Activated CD4-positive, alpha-beta memory T cell treated with anti-CD3 and anti-CD28 coated beads, Interleukin-2, amount 10 ng/mL, durations not matched to agents 7 days and 5 days (primary cell): Measurements from ENCODE around the gene LMAN2L. TPM values are rescaled to one million over a fixed set of nuclear protein-coding genes. Genes with fewer than 3 reads are reported as not detected.

Source experiments
- CTCF ChIA-PET: fragments of 350-600 bp; sonication (Branson Sonifier 250); formaldehyde crosslinking; loops from one replicate; lab custom pipeline; 2021; ENCODE audit warnings: antibody characterized with exemption, inconsistent platforms; lab: Charles Lee
- POLR2A ChIA-PET: fragments of 350-600 bp; sonication (Branson Sonifier 250); formaldehyde crosslinking; loops from one replicate; lab custom pipeline; 2021; ENCODE audit warnings: antibody characterized with exemption; lab: Charles Lee
- DNase-seq: peaks from one replicate; pipeline ENCODE4 v3.0.0-alpha.2; 2020
- H3K27ac Mint-ChIP-seq: one replicate; pipeline ENCODE4 v1.8.0; 2021; ENCODE audit warnings: mild to moderate bottlenecking, mixed read lengths
- H3K27me3 Mint-ChIP-seq: one replicate; pipeline ENCODE4 v1.8.0; 2021; ENCODE audit warnings: mixed read lengths
- H3K36me3 Mint-ChIP-seq: one replicate; pipeline ENCODE4 v1.8.0; 2021; ENCODE audit warnings: low read depth, mixed read lengths
- H3K4me1 Mint-ChIP-seq: one replicate; pipeline ENCODE4 v1.8.0; 2021; ENCODE audit warnings: mixed read lengths
- H3K4me3 Mint-ChIP-seq: one replicate; pipeline ENCODE4 v1.8.0; 2021; ENCODE audit warnings: mild to moderate bottlenecking, mixed read lengths
- H3K9me3 Mint-ChIP-seq: one replicate; pipeline ENCODE4 v1.8.0; 2021; ENCODE audit warnings: mixed read lengths
- total RNA-seq, 2 experiments: library from RNA; stranded (reverse); gene quantifications; one replicate each; pipeline ENCODE4 v1.2.3, GENCODE V29; 2021

The LMAN2L gene
- total RNA-seq, 2 experiments from 2014 or later = 10.8 to 12.2 TPM

GRCh38 chr2:96664366-96664925, 75.4 kb downstream of the LMAN2L start:
- ChIA-PET CTCF (no interaction called here), POLR2A (no interaction called here)
- H3K27ac Mint-ChIP-seq = no peak overlapping the region
- H3K27me3 Mint-ChIP-seq = peaks cover 6% of the 10 kb centered on the region
- H3K36me3 Mint-ChIP-seq = no peaks in the 10 kb centered on the region
- no peaks in the 10 kb centered on the region for H3K4me1 Mint-ChIP-seq
- no peak overlapping the region for H3K4me3 Mint-ChIP-seq
- no peak for DNase-seq
- H3K9me3 Mint-ChIP-seq = no peaks in the 10 kb centered on the region

- H3K27me3 Mint-ChIP-seq = peaks cover 6% of the 10 kb centered on the region
- H3K27ac Mint-ChIP-seq = no peak overlapping the region
- ChIA-PET POLR2A (no interaction called here), CTCF (no interaction called here)
- DNase-seq = no peak
- H3K4me1 Mint-ChIP-seq = no peaks in the 10 kb centered on the region
- H3K4me3 Mint-ChIP-seq = no peak overlapping the region
- H3K9me3 Mint-ChIP-seq = no peaks in the 10 kb centered on the region
- H3K36me3 Mint-ChIP-seq = no peaks in the 10 kb centered on the region
Observed at GRCh38 chr2:96663829-96664228, 76.0 kb downstream of the LMAN2L start.

- Mint-ChIP-seq H3K27ac (no peak overlapping the region), H3K27me3 (peaks cover 8% of the 10 kb centered on the region), H3K4me3 (no peak overlapping the region), H3K36me3 (no peaks in the 10 kb centered on the region), H3K9me3 (no peaks in the 10 kb centered on the region), H3K4me1 (no peaks in the 10 kb centered on the region)
- CTCF ChIA-PET = no interaction called here
- DNase-seq = no peak
- POLR2A ChIA-PET = no interaction called here
Observed at GRCh38 chr2:96663177-96663576, 76.7 kb downstream of the LMAN2L start.

DNA sequence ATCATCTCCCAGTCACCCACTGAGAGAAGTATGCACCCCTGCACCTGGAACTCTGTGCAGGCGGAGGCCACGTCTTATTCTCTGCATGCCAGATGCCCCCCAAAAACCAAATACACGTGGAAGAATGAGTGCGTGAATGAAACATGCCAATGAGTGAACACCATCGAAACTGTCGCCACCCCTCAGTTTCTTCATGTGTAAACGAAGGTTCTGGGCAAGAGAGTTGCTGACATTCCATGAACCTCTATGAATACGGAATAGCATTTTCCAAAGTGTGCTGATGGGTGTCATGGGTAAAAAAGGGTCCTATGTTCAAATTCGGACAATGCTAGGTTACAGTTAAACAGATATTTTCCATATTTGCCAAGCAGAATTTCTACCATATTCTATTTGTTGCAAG, 77.5 kb downstream of the LMAN2L start:
- Mint-ChIP-seq H3K36me3 (no peaks in the 10 kb centered on the region), H3K4me1 (no peaks in the 10 kb centered on the region), H3K4me3 (no peak overlapping the region), H3K9me3 (no peaks in the 10 kb centered on the region), H3K27ac (no peak overlapping the region), H3K27me3 (peaks cover 8% of the 10 kb centered on the region)
- POLR2A ChIA-PET = no interaction called here
- CTCF ChIA-PET = no interaction called here
- no peak for DNase-seq

DNA sequence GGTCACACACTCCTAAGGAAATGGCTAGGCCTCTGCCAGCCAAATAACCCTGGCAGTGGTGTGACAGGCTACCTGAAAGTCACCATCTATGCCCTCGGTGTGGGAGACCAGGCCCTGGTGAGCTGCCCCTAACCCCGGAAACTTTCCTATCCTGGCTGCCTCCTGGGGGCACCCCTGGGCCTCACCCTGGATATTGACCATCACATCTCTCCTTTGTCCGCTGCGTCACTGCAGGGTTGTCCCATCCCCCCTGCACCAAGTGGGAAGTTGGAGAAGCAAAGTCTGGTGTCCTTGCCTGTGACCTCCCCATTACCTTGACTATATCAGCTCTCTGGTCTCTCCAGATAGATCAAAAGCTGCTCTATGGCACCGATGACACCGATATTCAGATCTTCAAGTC, 78.5 kb downstream of the LMAN2L start:
- H3K27ac Mint-ChIP-seq = no peak overlapping the region
- POLR2A ChIA-PET = no interaction called here

GRCh38 chr2:96656540-96656939, 83.3 kb downstream of the LMAN2L start:
- Mint-ChIP-seq H3K9me3 (no peaks in the 10 kb centered on the region), H3K27me3 (peaks cover 8% of the 10 kb centered on the region), H3K4me1 (no peaks in the 10 kb centered on the region), H3K27ac (no peak overlapping the region), H3K4me3 (no peak overlapping the region), H3K36me3 (no peaks in the 10 kb centered on the region)
- ChIA-PET CTCF (no interaction called here), POLR2A (no interaction called here)
- DNase-seq = no peak

More for the DNA sequence above, 78.5 kb downstream of the LMAN2L start:
- CTCF ChIA-PET = interaction anchor here (0.5 kb wide), 1 partner anchor 60 kb away, joined by 4 read pairs; no protein-coding TSS in a partner anchor
- Mint-ChIP-seq H3K9me3 (no peaks in the 10 kb centered on the region), H3K4me3 (no peak overlapping the region), H3K36me3 (no peaks in the 10 kb centered on the region), H3K4me1 (no peaks in the 10 kb centered on the region), H3K27me3 (peaks cover 8% of the 10 kb centered on the region)
- DNase-seq = no peak

Other genes with a start within 250 kb of the LMAN2L start
- gene NEURL3, start 234.7 kb downstream of the LMAN2L start, total RNA-seq = 1 to 10 TPM in 1 of 2 experiments, under 1 TPM in 1; 0.78 to 1.0 TPM
- 10 to 100 TPM; 80.0 to 86.8 TPM for gene ARID5A, start 203.3 kb downstream of the LMAN2L start, total RNA-seq
- 10 to 100 TPM; 58.2 to 60.9 TPM for gene KANSL3, start 101.8 kb downstream of the LMAN2L start, total RNA-seq
- not detected for gene FER1L5, start 97.3 kb downstream of the LMAN2L start, total RNA-seq
- gene CNNM4, start 20.8 kb upstream of the LMAN2L start, total RNA-seq = 1 to 10 TPM; 8.6 to 9.4 TPM
- gene CNNM3, start 76.2 kb upstream of the LMAN2L start, total RNA-seq = 10 to 100 TPM; 26.6 to 28.5 TPM
- 10 to 100 TPM; 15.5 to 16.9 TPM for gene ANKRD23, start 104.0 kb upstream of the LMAN2L start, total RNA-seq
- gene ANKRD39, start 118.0 kb upstream of the LMAN2L start, total RNA-seq = 10 to 100 TPM; 44.1 to 47.7 TPM
- gene SEMA4C, start 130.0 kb upstream of the LMAN2L start, total RNA-seq = 10 to 100 TPM; 22.2 to 22.5 TPM
- gene FAM178B, start 246.5 kb upstream of the LMAN2L start, total RNA-seq = under 1 TPM; 0.48 to 0.65 TPM